ENCODE measurements around the gene CCDC110. TPM values are rescaled to one million over a fixed set of nuclear protein-coding genes. Genes with fewer than 3 reads are reported as not detected.
A peak's percentile ranks its signal among the peaks of the same experiment; 100 is the strongest.
"Not testable (repeated sequence)": the region's sequence is repeated elsewhere in the genome, so short reads cannot be mapped to it uniquely, and the experiment has no call there.

Gene CCDC110
- not detected in 2 replicates for total RNA-seq

DNA sequence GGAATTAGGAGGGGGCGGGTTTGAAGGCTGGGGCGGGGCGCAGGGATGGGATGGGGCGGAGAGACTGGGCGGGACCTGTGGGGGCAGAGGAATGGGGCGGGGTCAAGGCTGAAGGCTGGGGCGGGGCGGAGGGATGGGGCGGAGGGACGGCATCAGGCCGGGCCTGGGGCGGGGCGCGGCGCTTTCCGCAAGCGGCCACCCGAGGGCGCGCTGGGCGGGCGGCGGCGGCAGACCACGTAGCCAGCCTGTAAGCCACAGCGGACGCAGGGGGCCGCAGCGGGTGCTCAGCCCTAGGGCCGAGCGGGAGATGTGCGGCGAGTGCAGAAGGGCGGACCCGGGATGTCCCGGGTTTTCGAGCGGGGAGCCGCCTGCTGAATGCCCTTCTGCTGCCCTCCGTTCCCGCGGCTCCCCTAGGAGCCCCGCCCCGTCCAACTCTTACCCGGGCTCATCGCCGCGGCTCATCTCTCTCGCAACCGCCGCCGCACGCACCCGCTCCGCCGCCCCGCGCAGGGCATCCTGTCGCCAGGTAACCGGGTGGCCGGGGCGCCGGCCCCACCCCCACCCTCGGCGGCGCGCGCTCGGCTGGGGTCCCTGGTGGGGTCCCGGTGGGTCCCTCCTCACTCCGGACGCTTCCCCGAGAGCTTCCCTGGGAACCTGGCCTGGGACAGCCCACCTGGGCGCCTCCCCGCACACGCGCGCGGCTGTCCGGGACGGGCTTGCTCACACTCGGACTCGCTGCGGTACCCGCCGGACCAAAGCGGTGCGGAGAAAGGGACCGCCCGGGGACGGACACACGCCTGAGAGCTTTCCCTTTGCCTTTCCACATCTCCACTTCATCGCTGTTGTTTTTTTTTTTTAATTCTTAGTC is at the start of gene CCDC110:
Gene CCDC110 (minus strand): TSS at position 499 of the 868 bp plus-strand sequence. CDS start 50 bp downstream, at position 449.
- intact Hi-C loops (cut with micrococcal nuclease): loop anchor here (1.0 to 10.0 kb wide), 8 partner anchors 46 to 1967 kb away; partner anchors contain the start of genes ANKRD37, CYP4V2, ING2 and SLC25A4
- peak within 1 kb of the TSS; percentile 47 for H3K27ac Mint-ChIP-seq
- H3K4me1 Mint-ChIP-seq (ENCODE audit: low read depth): peaks cover 4% of the 10 kb centered on the region
- H3K27me3 Mint-ChIP-seq (ENCODE audit: insufficient read depth): peaks cover 52% of the 10 kb centered on the region
- H3K9me3 Mint-ChIP-seq: no peaks in the 10 kb centered on the region
- H3K4me3 Mint-ChIP-seq: peak within 1 kb of the TSS; percentile 89
- peak; percentile 77 for DNase-seq (ENCODE audit: low spot score)
- H3K36me3 Mint-ChIP-seq (ENCODE audit: low read depth): no peaks in the 10 kb centered on the region

DNA sequence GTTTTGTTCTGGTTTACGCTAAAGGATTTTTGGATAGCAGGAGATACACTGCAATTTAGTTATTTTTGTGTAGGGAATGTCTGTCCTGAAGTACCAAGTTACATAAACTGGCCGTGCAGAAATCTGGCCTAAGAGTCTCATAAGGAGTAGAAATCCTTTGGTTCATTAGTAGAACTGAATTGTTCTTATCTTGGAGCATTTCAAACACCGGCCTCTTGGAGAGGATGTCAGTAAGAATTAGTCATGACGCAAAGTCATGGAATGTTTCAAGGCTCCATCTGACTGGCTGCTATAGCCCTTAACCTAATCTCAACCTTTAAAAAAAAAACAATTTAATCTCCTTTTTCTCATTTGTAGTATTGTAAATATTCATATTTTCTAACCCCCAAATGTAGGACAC is 48.6 kb upstream of the CCDC110 start:
- H3K4me1 Mint-ChIP-seq (ENCODE audit: low read depth): no peaks in the 10 kb centered on the region
- peaks cover 27% of the 10 kb centered on the region for H3K27me3 Mint-ChIP-seq (ENCODE audit: insufficient read depth)
- intact Hi-C loops (cut with micrococcal nuclease): no loop called here

DNA sequence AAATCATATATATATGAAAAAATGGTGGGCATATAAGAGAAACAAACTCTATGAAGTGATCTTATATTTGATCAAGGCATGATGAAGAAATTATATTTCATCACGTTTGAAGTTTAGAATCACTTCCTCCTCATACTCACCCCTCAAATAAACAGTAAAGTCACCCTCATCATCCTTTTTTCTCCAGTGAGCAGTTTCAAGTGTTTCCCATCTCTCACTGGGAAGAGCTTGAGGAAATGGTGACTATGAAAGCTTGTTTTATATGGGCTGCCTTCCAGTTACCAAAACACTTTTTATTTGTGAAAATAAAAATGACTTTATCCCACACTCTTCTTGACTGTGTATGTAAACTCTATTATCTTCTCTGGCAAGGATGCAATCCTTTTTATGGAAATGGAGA is 47.0 kb upstream of the CCDC110 start:
- H3K4me1 Mint-ChIP-seq (ENCODE audit: low read depth): peaks cover 9% of the 10 kb centered on the region
- no peak overlapping the region for H3K4me3 Mint-ChIP-seq
- no peak overlapping the region for H3K27ac Mint-ChIP-seq
- intact Hi-C loops (cut with micrococcal nuclease): no loop called here
- peaks cover 41% of the 10 kb centered on the region for H3K27me3 Mint-ChIP-seq (ENCODE audit: insufficient read depth)
- no peaks in the 10 kb centered on the region for H3K36me3 Mint-ChIP-seq (ENCODE audit: low read depth)
- H3K9me3 Mint-ChIP-seq: no peaks in the 10 kb centered on the region
- no peak for DNase-seq (ENCODE audit: low spot score)

More for the DNA sequence above, 48.6 kb upstream of the CCDC110 start:
- H3K36me3 Mint-ChIP-seq (ENCODE audit: low read depth): no peaks in the 10 kb centered on the region
- H3K9me3 Mint-ChIP-seq: no peaks in the 10 kb centered on the region
- H3K4me3 Mint-ChIP-seq: no peak overlapping the region
- H3K27ac Mint-ChIP-seq: no peak overlapping the region
- DNase-seq (ENCODE audit: low spot score): no peak

DNA sequence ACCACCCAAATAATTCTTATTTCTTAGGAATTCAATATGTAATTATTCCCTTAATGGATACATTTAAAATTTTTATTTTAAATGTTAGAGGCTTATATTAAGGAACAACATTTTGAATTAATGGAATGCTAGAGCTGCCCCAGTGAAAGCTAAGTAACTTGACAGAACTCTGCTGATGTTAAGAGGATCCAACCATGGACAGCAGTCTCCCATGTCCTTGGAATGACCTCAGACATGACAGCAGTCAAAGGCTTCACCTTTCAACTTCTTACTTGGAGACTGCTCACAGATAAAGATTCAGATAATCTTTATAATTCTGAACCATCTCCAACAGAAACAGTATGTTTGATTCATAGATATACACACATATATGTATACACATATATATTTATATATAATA is 46.5 kb upstream of the CCDC110 start:
- H3K4me1 Mint-ChIP-seq (ENCODE audit: low read depth): peaks cover 13% of the 10 kb centered on the region
- no peak overlapping the region for H3K27ac Mint-ChIP-seq
- intact Hi-C loops (cut with micrococcal nuclease): no loop called here

DNA sequence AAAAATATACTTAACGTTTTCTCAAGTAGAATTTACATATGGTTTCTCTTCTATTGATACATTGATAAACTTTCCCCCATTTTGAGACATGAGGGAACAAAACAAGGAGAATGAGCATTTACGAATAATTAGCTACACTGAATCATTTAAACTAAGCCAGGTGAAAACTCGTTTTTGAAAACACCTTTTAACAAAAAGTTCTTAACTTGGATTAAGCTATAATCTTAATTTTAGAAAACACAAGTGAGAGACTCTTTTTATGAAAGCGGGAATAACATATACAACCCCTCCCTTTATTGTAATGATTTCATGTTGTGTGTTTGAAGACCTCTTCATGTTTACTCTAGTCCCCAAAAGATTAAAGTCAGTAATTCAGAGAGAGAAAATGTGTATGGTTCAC is 43.7 kb upstream of the CCDC110 start:
- Mint-ChIP-seq H3K4me1 (ENCODE audit: low read depth) (peaks cover 17% of the 10 kb centered on the region), H3K27me3 (ENCODE audit: insufficient read depth) (peaks cover 51% of the 10 kb centered on the region), H3K9me3 (no peaks in the 10 kb centered on the region), H3K36me3 (ENCODE audit: low read depth) (no peaks in the 10 kb centered on the region), H3K27ac (no peak overlapping the region), H3K4me3 (no peak overlapping the region)
- intact Hi-C loops (cut with micrococcal nuclease): no loop called here
- DNase-seq (ENCODE audit: low spot score): no peak

More for the DNA sequence above, 46.5 kb upstream of the CCDC110 start:
- Mint-ChIP-seq H3K9me3 (no peaks in the 10 kb centered on the region), H3K27me3 (ENCODE audit: insufficient read depth) (peaks cover 46% of the 10 kb centered on the region), H3K36me3 (ENCODE audit: low read depth) (no peaks in the 10 kb centered on the region), H3K4me3 (no peak overlapping the region)
- no peak for DNase-seq (ENCODE audit: low spot score)

DNA sequence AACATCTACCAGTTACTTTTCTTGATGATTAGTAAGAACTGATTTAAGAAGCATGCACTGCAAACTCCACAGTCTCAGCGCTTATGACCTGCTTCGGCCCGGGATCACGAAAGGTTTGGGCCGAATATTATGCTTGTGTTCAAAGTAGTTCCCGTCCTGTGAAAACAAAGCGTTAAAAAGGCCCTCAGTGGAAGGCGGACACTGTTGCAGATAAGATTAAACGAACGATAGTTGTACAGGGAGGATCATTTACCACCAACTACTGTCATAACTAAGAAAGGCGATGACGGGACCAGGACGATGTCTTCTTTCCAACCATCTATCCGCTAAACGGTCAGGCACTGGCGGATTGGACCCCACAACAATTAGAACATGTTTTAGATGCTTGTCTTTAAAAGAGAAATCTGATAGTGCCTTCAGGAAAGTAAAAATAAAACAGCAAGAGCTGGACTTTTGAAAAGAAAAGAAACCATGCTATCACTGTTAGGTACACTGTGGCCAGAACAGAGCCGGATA is 42.7 kb upstream of the CCDC110 start:
- intact Hi-C loops (cut with micrococcal nuclease): no loop called here
- no peak overlapping the region for H3K4me3 Mint-ChIP-seq
- H3K27ac Mint-ChIP-seq: no peak overlapping the region
- no peaks in the 10 kb centered on the region for H3K36me3 Mint-ChIP-seq (ENCODE audit: low read depth)
- no peak for DNase-seq (ENCODE audit: low spot score)
- H3K4me1 Mint-ChIP-seq (ENCODE audit: low read depth): peaks cover 17% of the 10 kb centered on the region
- H3K27me3 Mint-ChIP-seq (ENCODE audit: insufficient read depth): peaks cover 51% of the 10 kb centered on the region
- no peaks in the 10 kb centered on the region for H3K9me3 Mint-ChIP-seq

DNA sequence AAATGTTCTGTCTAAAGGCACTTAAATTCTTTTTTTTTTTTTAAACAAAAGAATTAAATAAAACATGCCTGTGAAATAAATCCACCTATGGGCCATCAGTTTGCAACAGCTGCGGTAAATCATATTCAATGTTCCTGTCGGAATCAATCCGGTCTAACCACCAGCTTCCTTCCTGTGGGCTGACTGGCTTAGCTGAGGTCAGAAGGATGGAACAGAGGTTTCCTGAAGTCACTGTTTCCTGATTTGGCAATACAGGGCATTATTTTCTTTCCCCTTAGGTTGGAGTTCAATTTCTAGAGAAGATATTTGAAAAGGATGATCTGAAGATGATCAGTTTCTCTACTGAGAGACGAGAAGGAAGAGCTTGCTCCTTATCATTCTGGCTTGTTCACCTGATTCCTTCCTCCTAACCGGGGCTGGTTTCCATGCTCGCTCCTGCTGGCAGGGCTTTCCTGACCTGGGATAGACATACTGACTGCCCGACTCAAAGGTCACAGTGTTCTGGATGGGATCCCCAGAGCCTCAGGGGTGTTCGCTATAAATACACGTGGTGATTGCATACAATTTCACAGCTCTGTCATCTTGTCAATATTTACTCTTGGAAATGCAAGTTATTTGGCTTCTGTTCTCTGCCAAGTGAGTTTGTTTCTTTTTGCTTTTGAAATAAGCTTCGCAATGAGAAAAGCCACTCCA is 42.1 kb upstream of the CCDC110 start:
- DNase-seq (ENCODE audit: low spot score): no peak
- Mint-ChIP-seq H3K27me3 (ENCODE audit: insufficient read depth) (peaks cover 48% of the 10 kb centered on the region), H3K27ac (no peak overlapping the region), H3K4me1 (ENCODE audit: low read depth) (peaks cover 17% of the 10 kb centered on the region), H3K36me3 (ENCODE audit: low read depth) (no peaks in the 10 kb centered on the region), H3K4me3 (no peak overlapping the region), H3K9me3 (no peaks in the 10 kb centered on the region)
- intact Hi-C loops (cut with micrococcal nuclease): no loop called here

DNA sequence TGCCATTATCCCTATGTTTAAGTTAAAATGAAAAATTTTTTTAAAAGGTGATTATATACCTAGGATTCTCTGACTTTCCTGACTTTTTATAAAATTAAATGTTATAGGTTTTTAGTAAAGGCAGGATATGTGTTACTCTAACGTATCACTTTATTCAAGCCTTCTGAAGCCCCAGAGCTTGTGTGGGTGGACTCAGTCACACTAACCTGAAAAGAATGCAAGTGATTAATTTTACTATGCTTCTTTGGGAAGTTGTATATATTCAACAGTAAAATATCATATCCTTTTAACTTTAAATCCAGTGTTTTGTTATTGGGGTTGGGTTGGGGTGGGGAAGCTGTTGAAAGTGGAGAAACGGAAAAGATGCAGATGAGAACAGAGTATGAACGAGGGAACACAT is 41.0 kb upstream of the CCDC110 start:
- Mint-ChIP-seq H3K27me3 (ENCODE audit: insufficient read depth) (peaks cover 51% of the 10 kb centered on the region), H3K4me1 (ENCODE audit: low read depth) (peaks cover 17% of the 10 kb centered on the region), H3K27ac (no peak overlapping the region), H3K4me3 (no peak overlapping the region), H3K36me3 (ENCODE audit: low read depth) (no peaks in the 10 kb centered on the region), H3K9me3 (no peaks in the 10 kb centered on the region)
- no peak for DNase-seq (ENCODE audit: low spot score)
- intact Hi-C loops (cut with micrococcal nuclease): no loop called here

DNA sequence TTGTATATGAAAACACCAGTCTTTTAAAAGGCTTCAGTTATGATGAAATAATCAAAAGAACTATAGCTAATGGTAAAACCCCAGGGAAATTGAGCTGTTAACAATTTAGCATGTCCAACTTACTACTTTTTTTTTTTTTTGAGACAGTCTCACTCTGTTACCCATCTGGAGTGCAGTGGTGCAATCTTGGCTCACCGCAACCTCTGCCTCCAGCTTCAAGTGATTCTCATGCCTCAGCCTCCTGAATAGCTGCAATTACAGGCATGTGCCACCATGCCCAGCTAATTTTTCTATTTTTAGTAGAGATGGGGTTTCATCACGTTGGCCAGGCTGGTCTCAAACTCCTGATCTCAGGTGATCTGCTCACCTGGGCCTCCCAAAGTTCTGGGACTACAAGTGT is 39.7 kb upstream of the CCDC110 start:
- H3K36me3 Mint-ChIP-seq (ENCODE audit: low read depth); H3K9me3 Mint-ChIP-seq; intact Hi-C loops (cut with micrococcal nuclease); H3K27ac Mint-ChIP-seq; H3K4me3 Mint-ChIP-seq; DNase-seq (ENCODE audit: low spot score): not testable (repeated sequence)
- Mint-ChIP-seq H3K27me3 (ENCODE audit: insufficient read depth) (peaks cover 50% of the 10 kb centered on the region), H3K4me1 (ENCODE audit: low read depth) (peaks cover 17% of the 10 kb centered on the region)

DNA sequence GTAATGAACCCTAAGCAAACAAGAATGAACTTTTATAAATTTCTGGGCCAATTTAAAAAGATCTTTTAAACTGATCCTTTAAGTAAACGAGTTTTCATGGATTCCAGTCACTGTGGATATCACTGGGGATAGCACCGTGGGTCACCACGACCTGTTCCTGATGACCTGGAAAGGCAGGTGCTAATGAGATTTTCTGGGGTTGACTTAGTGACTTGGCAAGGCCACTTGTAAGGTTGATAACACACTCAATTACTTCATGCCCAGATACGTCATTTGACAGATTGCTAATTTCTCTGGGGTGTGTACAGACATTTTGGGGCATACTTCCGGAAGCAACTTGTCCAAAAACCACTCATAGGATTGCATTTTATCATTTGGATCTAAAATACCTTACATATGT is 39.3 kb upstream of the CCDC110 start:
- no peaks in the 10 kb centered on the region for H3K36me3 Mint-ChIP-seq (ENCODE audit: low read depth)

DNA sequence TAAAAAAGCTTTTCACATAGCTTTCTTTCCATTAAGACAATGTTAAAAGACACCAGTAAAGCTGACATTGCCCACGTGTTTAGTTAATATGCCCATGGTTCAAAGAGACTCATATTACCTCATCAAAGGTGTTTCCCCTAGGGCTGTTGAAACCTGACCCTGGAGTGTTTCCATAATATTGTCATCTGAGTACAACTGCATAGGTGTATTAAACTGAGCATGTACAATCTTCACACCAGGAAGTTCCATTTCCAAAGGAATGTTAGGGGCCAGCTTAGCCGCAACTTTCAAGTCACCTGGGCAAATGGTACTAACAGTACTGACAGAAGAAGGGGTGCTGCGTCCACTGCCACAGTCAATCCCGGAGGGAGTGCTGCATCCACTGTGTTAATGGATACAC is 36.6 kb upstream of the CCDC110 start:
- intact Hi-C loops (cut with micrococcal nuclease): no loop called here
- Mint-ChIP-seq H3K27ac (no peak overlapping the region), H3K27me3 (ENCODE audit: insufficient read depth) (peaks cover 30% of the 10 kb centered on the region), H3K36me3 (ENCODE audit: low read depth) (no peaks in the 10 kb centered on the region), H3K4me3 (no peak overlapping the region), H3K9me3 (no peaks in the 10 kb centered on the region), H3K4me1 (ENCODE audit: low read depth) (peaks cover 5% of the 10 kb centered on the region)
- DNase-seq (ENCODE audit: low spot score): no peak

More for the DNA sequence above, 39.3 kb upstream of the CCDC110 start:
- intact Hi-C loops (cut with micrococcal nuclease): no loop called here
- H3K4me1 Mint-ChIP-seq (ENCODE audit: low read depth): peaks cover 17% of the 10 kb centered on the region
- peaks cover 48% of the 10 kb centered on the region for H3K27me3 Mint-ChIP-seq (ENCODE audit: insufficient read depth)
- H3K9me3 Mint-ChIP-seq: no peaks in the 10 kb centered on the region
- H3K27ac Mint-ChIP-seq: no peak overlapping the region
- no peak for DNase-seq (ENCODE audit: low spot score)
- H3K4me3 Mint-ChIP-seq: no peak overlapping the region

DNA sequence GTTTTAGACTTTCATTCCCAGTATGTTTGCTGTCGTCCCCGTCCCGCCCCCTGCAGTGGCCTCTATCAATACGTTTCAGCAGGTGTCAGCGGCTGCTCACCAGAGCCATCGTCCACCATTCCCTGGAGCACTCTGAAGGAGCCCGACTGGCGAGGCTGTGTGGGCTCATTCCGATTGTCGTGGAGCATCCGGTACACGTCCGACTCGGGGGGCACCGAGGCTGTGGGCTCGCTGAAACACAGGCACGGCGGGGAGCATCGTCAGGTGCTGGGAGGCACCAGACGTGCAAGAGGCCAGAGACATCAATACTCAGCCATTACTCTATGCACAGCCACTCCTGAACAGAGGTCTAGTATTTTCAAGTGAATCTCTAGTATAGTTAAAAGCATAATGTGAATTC is 34.9 kb upstream of the CCDC110 start:
- no peak for DNase-seq (ENCODE audit: low spot score)
- intact Hi-C loops (cut with micrococcal nuclease): no loop called here
- Mint-ChIP-seq H3K9me3 (no peaks in the 10 kb centered on the region), H3K27me3 (ENCODE audit: insufficient read depth) (peaks cover 22% of the 10 kb centered on the region), H3K4me1 (ENCODE audit: low read depth) (no peaks in the 10 kb centered on the region), H3K36me3 (ENCODE audit: low read depth) (no peaks in the 10 kb centered on the region), H3K4me3 (no peak overlapping the region), H3K27ac (no peak overlapping the region)
